HCT116 (cell line): ENCODE results near the gene SLC18A2.

Experiments used
- CBX3 ChIP-seq: IDR thresholded peaks from 2 replicates; pipeline ENCODE4 v1.6.1; 2012; ENCODE audit warnings: low read depth
- CEBPB ChIP-seq: IDR thresholded peaks from 2 replicates; pipeline ENCODE4 v1.6.1; 2012; ENCODE audit warnings: low read depth
- EGR1 ChIP-seq: IDR thresholded peaks from 2 replicates; pipeline ENCODE4 v1.6.1; 2012; ENCODE audit warnings: low read depth
- EZH2 ChIP-seq: fragments of 200-600 bp; sonication (generic); IDR thresholded peaks from 2 replicates; pipeline ENCODE4 v1.6.1; 2017; ENCODE audit warnings: antibody characterized with exemption, mixed run types
- EZH2phosphoT487 ChIP-seq: fragments of 200-600 bp; IDR thresholded peaks from 2 replicates; pipeline ENCODE4 v1.6.1; 2018; ENCODE audit warnings: antibody characterized with exemption, borderline replicate concordance
- POLR2A ChIP-seq: IDR thresholded peaks from 2 replicates; pipeline ENCODE4 v1.7.0; 2011; ENCODE audit warnings: borderline replicate concordance; ENCODE audit not compliant: insufficient read depth, insufficient read length; ENCODE audit errors: extremely low read depth
- POLR2AphosphoS5 ChIP-seq: IDR thresholded peaks from 2 replicates; pipeline ENCODE4 v1.6.1; 2011; ENCODE audit warnings: mild to moderate bottlenecking, low read depth, low read length, moderate library complexity
- RAD21 ChIP-seq: IDR thresholded peaks from 2 replicates; pipeline ENCODE4 v1.6.1; 2012; ENCODE audit warnings: low read depth, mild to moderate bottlenecking
- SIN3A ChIP-seq: IDR thresholded peaks from 2 replicates; pipeline ENCODE4 v1.6.1; 2012; ENCODE audit warnings: low read depth
- SP1 ChIP-seq: IDR thresholded peaks from 2 replicates; pipeline ENCODE4 v1.6.1; 2012; ENCODE audit warnings: low read depth
- YY1 ChIP-seq: IDR thresholded peaks from 2 replicates; pipeline ENCODE4 v1.6.1; 2011; ENCODE audit warnings: low read length, low read depth, moderate library complexity, mild to moderate bottlenecking; ENCODE audit not compliant: insufficient replicate concordance; ENCODE audit errors: extremely low read depth
- ZNF274 ChIP-seq: fragments of 200-500 bp; sonication (Bioruptor generic); IDR thresholded peaks from 2 replicates; pipeline ENCODE4 v1.6.1; 2014; ENCODE audit warnings: mild to moderate bottlenecking, low read depth, low read length, inconsistent platforms
- TF ChIP-seq, protein P1 (sequence below), 3 experiments: fragments of 200-600 bp in 1 of 3; sonication (generic) in 1 of 3; IDR thresholded peaks in 2 of 3; conservative IDR thresholded peaks in 1 of 3; 2 replicates each; pipeline ENCODE4 v1.5.1; 2012 to 2017; ENCODE audit warnings: low read depth in 2 of 3, low read length in 2 of 3, antibody characterized with exemption in 1 of 3, borderline replicate concordance in 1 of 3, control low read depth in 1 of 3, mild to moderate bottlenecking in 1 of 3, mixed read lengths in 1 of 3, mixed run types in 1 of 3, moderate library complexity in 1 of 3; ENCODE audit not compliant: insufficient read depth in 1 of 3
- TF ChIP-seq, protein P2 (sequence below): IDR thresholded peaks from 2 replicates; pipeline ENCODE4 v1.6.1; 2011; ENCODE audit warnings: mild to moderate bottlenecking, low read length, moderate library complexity; ENCODE audit not compliant: insufficient replicate concordance; ENCODE audit errors: extremely low read depth

DNA sequence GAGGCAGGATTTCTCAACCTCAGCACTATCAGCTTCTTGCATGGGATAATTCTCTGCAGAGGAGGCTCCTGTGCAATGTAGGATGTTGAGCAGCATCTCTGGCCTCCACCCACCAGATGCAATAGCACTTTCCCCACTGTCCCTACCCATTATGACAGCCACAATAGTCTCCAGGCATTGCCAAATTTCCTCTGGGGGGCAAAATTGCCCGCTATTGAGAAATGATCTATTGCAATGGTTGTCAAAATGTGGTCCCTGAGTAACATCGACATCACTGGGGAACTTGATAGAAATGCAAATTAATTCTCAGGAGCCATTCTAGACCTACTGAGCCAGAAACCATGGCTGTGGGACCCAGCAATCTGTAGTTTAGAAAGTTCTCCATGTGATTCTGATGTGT is 36.6 kb upstream of the SLC18A2 start:
- TF ChIP-seq, protein P1, sequence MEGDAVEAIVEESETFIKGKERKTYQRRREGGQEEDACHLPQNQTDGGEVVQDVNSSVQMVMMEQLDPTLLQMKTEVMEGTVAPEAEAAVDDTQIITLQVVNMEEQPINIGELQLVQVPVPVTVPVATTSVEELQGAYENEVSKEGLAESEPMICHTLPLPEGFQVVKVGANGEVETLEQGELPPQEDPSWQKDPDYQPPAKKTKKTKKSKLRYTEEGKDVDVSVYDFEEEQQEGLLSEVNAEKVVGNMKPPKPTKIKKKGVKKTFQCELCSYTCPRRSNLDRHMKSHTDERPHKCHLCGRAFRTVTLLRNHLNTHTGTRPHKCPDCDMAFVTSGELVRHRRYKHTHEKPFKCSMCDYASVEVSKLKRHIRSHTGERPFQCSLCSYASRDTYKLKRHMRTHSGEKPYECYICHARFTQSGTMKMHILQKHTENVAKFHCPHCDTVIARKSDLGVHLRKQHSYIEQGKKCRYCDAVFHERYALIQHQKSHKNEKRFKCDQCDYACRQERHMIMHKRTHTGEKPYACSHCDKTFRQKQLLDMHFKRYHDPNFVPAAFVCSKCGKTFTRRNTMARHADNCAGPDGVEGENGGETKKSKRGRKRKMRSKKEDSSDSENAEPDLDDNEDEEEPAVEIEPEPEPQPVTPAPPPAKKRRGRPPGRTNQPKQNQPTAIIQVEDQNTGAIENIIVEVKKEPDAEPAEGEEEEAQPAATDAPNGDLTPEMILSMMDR (IDR thresholded peaks at IDR 0.05 in 2 of 3, conservative IDR thresholded peaks at IDR 0.05 in 1 of 3; ENCODE audit: borderline replicate concordance in 1 of 3, insufficient read depth in 1 of 3, low read depth in 2 of 3, low read length in 2 of 3), result no peak
- TF ChIP-seq CBX3 (no peak), POLR2A (no peak), POLR2AphosphoS5 (no peak), YY1 (no peak), RAD21 (no peak), SIN3A (no peak), EZH2 (no peak), EZH2phosphoT487 (no peak), ZNF274 (no peak), SP1 (no peak), CEBPB (no peak), EGR1 (no peak)
- TF ChIP-seq, protein P2, sequence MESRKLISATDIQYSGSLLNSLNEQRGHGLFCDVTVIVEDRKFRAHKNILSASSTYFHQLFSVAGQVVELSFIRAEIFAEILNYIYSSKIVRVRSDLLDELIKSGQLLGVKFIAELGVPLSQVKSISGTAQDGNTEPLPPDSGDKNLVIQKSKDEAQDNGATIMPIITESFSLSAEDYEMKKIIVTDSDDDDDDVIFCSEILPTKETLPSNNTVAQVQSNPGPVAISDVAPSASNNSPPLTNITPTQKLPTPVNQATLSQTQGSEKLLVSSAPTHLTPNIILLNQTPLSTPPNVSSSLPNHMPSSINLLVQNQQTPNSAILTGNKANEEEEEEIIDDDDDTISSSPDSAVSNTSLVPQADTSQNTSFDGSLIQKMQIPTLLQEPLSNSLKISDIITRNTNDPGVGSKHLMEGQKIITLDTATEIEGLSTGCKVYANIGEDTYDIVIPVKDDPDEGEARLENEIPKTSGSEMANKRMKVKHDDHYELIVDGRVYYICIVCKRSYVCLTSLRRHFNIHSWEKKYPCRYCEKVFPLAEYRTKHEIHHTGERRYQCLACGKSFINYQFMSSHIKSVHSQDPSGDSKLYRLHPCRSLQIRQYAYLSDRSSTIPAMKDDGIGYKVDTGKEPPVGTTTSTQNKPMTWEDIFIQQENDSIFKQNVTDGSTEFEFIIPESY, result no peak
